ENCODE data around the gene GGNBP2.

GGNBP2 gene

DNA sequence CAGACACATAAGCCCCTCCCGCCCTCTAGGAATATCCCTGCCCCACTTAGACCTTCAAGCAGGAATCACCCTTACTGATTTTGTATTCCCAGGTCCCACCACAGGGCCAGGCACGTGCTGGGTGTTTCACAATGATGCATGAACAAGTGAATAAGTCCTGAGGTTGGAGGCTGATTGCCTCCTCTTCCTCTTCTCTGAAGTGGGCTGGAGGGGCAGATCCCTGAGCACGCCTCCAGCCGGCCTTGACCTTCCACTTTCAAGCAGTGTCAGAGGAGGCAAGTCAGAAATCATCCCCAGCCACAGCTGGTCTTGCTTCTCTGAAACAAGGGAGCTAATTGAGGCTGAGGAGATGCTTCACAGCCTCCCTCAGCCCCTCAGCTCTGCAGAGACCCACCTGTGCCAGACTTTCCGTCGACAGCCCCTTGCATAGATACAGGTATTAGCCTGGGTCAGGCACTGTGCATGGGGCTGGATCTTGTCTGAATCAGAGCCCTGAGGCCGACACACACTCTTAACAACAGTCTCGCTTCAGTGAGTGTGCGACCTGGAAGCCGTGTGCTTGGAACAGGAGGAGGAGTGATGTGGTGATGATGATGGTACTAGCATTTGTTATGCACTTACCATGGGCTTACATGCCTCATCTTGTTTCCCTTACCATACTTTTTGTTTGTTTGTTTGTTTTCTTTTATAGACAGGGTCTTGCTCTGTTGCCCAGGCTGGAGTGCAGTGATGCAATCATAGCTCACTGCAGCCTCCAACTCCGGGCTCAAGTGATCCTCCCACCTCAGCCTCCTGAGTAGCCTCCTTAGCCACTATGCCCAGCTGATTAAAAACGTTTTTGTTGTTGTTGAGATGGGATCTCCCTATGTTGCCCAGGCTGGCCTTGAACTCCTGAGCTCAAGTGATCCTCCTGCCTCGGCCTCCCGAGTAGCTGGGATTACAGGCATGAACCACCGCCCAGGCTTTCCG, 71.6 kb downstream of the GGNBP2 start:
- H3K27ac ChIP-seq (ENCODE audit: insufficient read depth in 1 of 2, low read depth in 1 of 2, low read length in 2 of 2, poor library complexity in 1 of 2, severe bottlenecking in 2 of 2) = no peak overlapping the region
- H3K27me3 ChIP-seq (replicated peaks in 2 of 5; ENCODE audit: control insufficient read depth in 4 of 5, insufficient read depth in 5 of 5, low read length in 4 of 5) = no peaks in the 10 kb centered on the region
- DNase-seq = no peak
- H3K36me3 ChIP-seq (ENCODE audit: control insufficient read depth in 4 of 4, insufficient read depth in 4 of 4, low read length in 3 of 4) = no peaks in the 10 kb centered on the region
- WGBS (ENCODE audit: insufficient coverage) = 96% methylated on average over 10 of the region's 16 CpGs
- ChIA-PET POLR2A (no interaction called here), CTCF (interaction anchor here (1.2 to 1.5 kb wide), 4 partner anchors 12 to 431 kb away, joined by 3 to 5 read pairs (median 4); no protein-coding TSS in a partner anchor)
- H3K4me3 ChIP-seq (ENCODE audit: control insufficient read depth in 1 of 7, extremely low read depth in 1 of 7, insufficient read depth in 4 of 7, low read depth in 2 of 7, low read length in 6 of 7) = no peak overlapping the region
- no peaks in the 10 kb centered on the region for H3K4me1 ChIP-seq (ENCODE audit: control extremely low read depth in 1 of 4, control insufficient read depth in 4 of 4, insufficient read depth in 4 of 4, low read length in 3 of 4)
- H3K9me3 ChIP-seq (ENCODE audit: control extremely low read depth in 1 of 5, control insufficient read depth in 4 of 5, insufficient read depth in 2 of 5, low read depth in 1 of 5, low read length in 4 of 5) = no peaks in the 10 kb centered on the region

DNA sequence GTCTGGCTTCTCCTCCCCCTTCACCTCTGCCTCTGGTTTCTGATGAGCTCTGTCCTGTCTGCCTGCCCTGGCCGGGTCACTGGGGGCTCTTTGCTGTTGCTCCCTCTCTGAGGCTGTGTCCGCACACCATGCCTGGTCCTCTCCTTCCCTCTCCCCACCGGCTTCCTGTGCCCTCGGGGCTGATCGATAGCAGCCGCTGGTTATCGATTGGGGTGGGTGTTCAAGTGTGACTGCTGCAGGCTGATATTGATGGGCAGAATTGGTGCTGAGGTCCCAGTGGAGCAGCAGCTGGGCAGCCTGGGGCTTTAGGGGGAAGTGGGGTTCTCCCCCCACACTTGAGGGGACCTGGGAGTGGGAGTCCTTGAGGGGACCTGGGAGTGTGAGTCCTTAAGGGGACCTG, 73.1 kb downstream of the GGNBP2 start:
- H3K9me3 ChIP-seq (ENCODE audit: control extremely low read depth in 1 of 5, control insufficient read depth in 4 of 5, insufficient read depth in 2 of 5, low read depth in 1 of 5, low read length in 4 of 5) = no peaks in the 10 kb centered on the region
- CTCF ChIA-PET = interaction anchor here (1.4 to 1.5 kb wide), 2 partner anchors 14 to 15 kb away, joined by 4 to 5 read pairs; no protein-coding TSS in a partner anchor
- POLR2A ChIA-PET = no interaction called here
- WGBS (ENCODE audit: insufficient coverage) = 100% methylated on average over 1 of the region's 7 CpGs
- no peaks in the 10 kb centered on the region for H3K36me3 ChIP-seq (ENCODE audit: control insufficient read depth in 4 of 4, insufficient read depth in 4 of 4, low read length in 3 of 4)
- no peaks in the 10 kb centered on the region for H3K4me1 ChIP-seq (ENCODE audit: control extremely low read depth in 1 of 4, control insufficient read depth in 4 of 4, insufficient read depth in 4 of 4, low read length in 3 of 4)
- no peak overlapping the region for H3K4me3 ChIP-seq (ENCODE audit: control insufficient read depth in 1 of 7, extremely low read depth in 1 of 7, insufficient read depth in 4 of 7, low read depth in 2 of 7, low read length in 6 of 7)
- no peaks in the 10 kb centered on the region for H3K27me3 ChIP-seq (replicated peaks in 2 of 5; ENCODE audit: control insufficient read depth in 4 of 5, insufficient read depth in 5 of 5, low read length in 4 of 5)
- no peak overlapping the region for H3K27ac ChIP-seq (ENCODE audit: insufficient read depth in 1 of 2, low read depth in 1 of 2, low read length in 2 of 2, poor library complexity in 1 of 2, severe bottlenecking in 2 of 2)
- no peak for DNase-seq

DNA sequence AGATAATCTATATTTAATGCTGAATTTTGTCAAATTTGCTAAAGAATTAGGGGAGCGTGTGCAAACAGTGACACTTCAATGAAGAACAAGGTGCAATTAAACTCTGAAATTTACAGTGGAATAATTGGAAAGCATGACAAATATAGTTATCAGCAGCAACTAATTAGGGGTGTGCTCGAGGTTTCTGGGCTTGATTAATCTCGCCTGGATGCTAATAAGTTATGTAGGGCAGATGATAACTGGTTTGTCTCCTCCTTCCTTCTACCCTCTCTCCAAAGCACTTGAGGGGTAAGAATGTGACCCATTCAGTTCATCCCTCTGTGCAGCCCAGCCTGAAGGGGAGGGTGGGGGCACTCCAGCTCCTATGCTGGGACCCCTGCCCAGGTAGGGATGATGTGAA, 78.6 kb downstream of the GGNBP2 start:
- no peaks in the 10 kb centered on the region for H3K36me3 ChIP-seq (ENCODE audit: control insufficient read depth in 4 of 4, insufficient read depth in 4 of 4, low read length in 3 of 4)
- ChIA-PET CTCF (interaction anchor here (1.3 to 3.9 kb wide), 2 partner anchors 10 to 21 kb away, joined by 4 to 16 read pairs; partner anchors contain the start of gene MRM1), POLR2A (no interaction called here)
- DNase-seq = no peak
- no peak overlapping the region for H3K4me3 ChIP-seq (ENCODE audit: control insufficient read depth in 1 of 7, extremely low read depth in 1 of 7, insufficient read depth in 4 of 7, low read depth in 2 of 7, low read length in 6 of 7)
- H3K9me3 ChIP-seq (ENCODE audit: control extremely low read depth in 1 of 5, control insufficient read depth in 4 of 5, insufficient read depth in 2 of 5, low read depth in 1 of 5, low read length in 4 of 5) = no peaks in the 10 kb centered on the region
- no peaks in the 10 kb centered on the region for H3K27me3 ChIP-seq (replicated peaks in 2 of 5; ENCODE audit: control insufficient read depth in 4 of 5, insufficient read depth in 5 of 5, low read length in 4 of 5)
- 100% methylated on average over 1 of the region's 3 CpGs for WGBS (ENCODE audit: insufficient coverage)
- no peaks in the 10 kb centered on the region for H3K4me1 ChIP-seq (ENCODE audit: control extremely low read depth in 1 of 4, control insufficient read depth in 4 of 4, insufficient read depth in 4 of 4, low read length in 3 of 4)
- no peak overlapping the region for H3K27ac ChIP-seq (ENCODE audit: insufficient read depth in 1 of 2, low read depth in 1 of 2, low read length in 2 of 2, poor library complexity in 1 of 2, severe bottlenecking in 2 of 2)

DNA sequence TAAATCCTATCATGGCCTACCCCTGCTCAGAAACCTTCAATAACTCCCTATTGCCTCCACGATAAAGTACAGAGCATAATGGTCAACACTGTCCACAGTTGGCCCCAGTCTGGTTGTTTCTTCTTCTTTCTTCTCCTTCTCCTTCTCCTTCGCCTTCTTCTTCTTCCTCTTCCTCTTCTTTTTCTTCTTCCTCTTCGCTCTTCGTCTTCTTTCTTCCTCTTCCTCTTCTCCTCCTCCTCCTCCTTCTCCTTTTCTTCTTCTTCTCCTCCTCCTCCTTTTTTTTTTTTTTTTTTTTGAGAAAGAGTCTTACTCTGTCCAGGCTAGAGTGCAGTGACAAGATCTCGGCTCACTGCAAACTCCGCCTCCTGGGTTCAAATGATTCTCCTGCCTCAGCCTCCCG, 80.5 kb downstream of the GGNBP2 start:
- POLR2A ChIA-PET = no interaction called here
- DNase-seq = no peak
- Histone ChIP-seq H3K36me3 (ENCODE audit: control insufficient read depth in 4 of 4, insufficient read depth in 4 of 4, low read length in 3 of 4) (no peaks in the 10 kb centered on the region), H3K4me3 (ENCODE audit: control insufficient read depth in 1 of 7, extremely low read depth in 1 of 7, insufficient read depth in 4 of 7, low read depth in 2 of 7, low read length in 6 of 7) (no peak overlapping the region), H3K27ac (ENCODE audit: insufficient read depth in 1 of 2, low read depth in 1 of 2, low read length in 2 of 2, poor library complexity in 1 of 2, severe bottlenecking in 2 of 2) (no peak overlapping the region), H3K27me3 (replicated peaks in 2 of 5; ENCODE audit: control insufficient read depth in 4 of 5, insufficient read depth in 5 of 5, low read length in 4 of 5) (no peaks in the 10 kb centered on the region), H3K4me1 (ENCODE audit: control extremely low read depth in 1 of 4, control insufficient read depth in 4 of 4, insufficient read depth in 4 of 4, low read length in 3 of 4) (no peaks in the 10 kb centered on the region), H3K9me3 (ENCODE audit: control extremely low read depth in 1 of 5, control insufficient read depth in 4 of 5, insufficient read depth in 2 of 5, low read depth in 1 of 5, low read length in 4 of 5) (no peaks in the 10 kb centered on the region)
- CTCF ChIA-PET = interaction anchor here (0.6 to 3.9 kb wide), 6 partner anchors 14 to 622 kb away, joined by 3 to 16 read pairs (median 3); partner anchors contain the start of gene MRM1
- WGBS (ENCODE audit: insufficient coverage) = 92% methylated on average over 7 of the region's 7 CpGs

DNA sequence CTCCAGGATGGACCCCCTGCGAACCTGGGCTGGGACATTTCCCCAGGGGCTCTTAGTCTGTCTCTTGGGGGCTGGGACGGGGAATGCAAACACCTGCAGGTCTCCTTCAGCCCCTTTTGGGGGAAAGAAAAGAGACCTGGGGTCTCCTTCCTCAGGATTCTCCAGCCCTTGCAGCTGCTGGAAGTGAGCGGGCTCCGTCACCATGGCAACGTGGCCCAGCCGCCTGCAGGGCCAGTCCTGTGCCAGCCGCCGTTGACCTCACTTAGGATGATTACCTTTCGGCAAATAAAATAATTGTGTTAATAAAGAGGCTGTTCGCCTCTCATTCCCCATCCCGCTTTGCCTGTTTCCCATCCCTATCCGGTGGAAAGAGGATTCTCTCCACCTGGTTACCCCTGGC, 82.4 kb downstream of the GGNBP2 start:
- Histone ChIP-seq H3K4me1 (ENCODE audit: control extremely low read depth in 1 of 4, control insufficient read depth in 4 of 4, insufficient read depth in 4 of 4, low read length in 3 of 4) (no peaks in the 10 kb centered on the region), H3K9me3 (ENCODE audit: control extremely low read depth in 1 of 5, control insufficient read depth in 4 of 5, insufficient read depth in 2 of 5, low read depth in 1 of 5, low read length in 4 of 5) (no peaks in the 10 kb centered on the region), H3K4me3 (ENCODE audit: control insufficient read depth in 1 of 7, extremely low read depth in 1 of 7, insufficient read depth in 4 of 7, low read depth in 2 of 7, low read length in 6 of 7) (no peak overlapping the region), H3K27ac (ENCODE audit: insufficient read depth in 1 of 2, low read depth in 1 of 2, low read length in 2 of 2, poor library complexity in 1 of 2, severe bottlenecking in 2 of 2) (no peak overlapping the region), H3K36me3 (ENCODE audit: control insufficient read depth in 4 of 4, insufficient read depth in 4 of 4, low read length in 3 of 4) (no peaks in the 10 kb centered on the region), H3K27me3 (replicated peaks in 2 of 5; ENCODE audit: control insufficient read depth in 4 of 5, insufficient read depth in 5 of 5, low read length in 4 of 5) (peaks cover 0 to 3% (median 0%) of the 10 kb centered on the region in 5 experiments)
- ChIA-PET POLR2A (no interaction called here), CTCF (interaction anchor here (1.1 to 3.9 kb wide), 6 partner anchors 12 to 613 kb away, joined by 3 to 16 read pairs (median 8); partner anchors contain the start of gene MRM1)
- WGBS (ENCODE audit: insufficient coverage) = 96% methylated on average over 5 of the region's 12 CpGs
- DNase-seq = no peak

DNA sequence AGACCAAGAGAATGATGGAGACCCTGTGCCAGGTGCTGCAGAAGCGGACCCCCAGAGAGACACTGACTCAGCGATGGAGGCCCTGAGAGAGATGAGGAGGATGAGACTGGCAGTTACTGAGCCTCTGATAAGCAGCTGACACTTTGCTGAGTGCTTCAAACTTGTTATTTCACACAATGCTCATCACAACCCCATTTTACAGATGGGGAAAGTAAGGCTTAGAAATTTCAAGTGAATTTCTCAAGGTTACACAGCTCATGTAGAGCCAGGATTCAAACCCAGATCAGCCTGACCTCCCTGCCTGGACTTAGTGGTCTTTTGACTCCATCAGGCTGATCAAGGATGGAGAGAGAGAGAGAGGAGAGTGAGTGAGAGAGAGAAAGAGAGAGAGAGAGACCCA, 83.9 kb downstream of the GGNBP2 start:
- ChIA-PET CTCF (interaction anchor here (0.7 to 3.7 kb wide), 13 partner anchors 8 to 612 kb away, joined by 3 to 15 read pairs (median 4); partner anchors contain the start of gene MRM1), POLR2A (no interaction called here)
- Histone ChIP-seq H3K27me3 (replicated peaks in 2 of 5; ENCODE audit: control insufficient read depth in 4 of 5, insufficient read depth in 5 of 5, low read length in 4 of 5) (peaks cover 0 to 9% (median 8%) of the 10 kb centered on the region in 5 experiments), H3K4me3 (ENCODE audit: control insufficient read depth in 1 of 7, extremely low read depth in 1 of 7, insufficient read depth in 4 of 7, low read depth in 2 of 7, low read length in 6 of 7) (no peak overlapping the region), H3K4me1 (ENCODE audit: control extremely low read depth in 1 of 4, control insufficient read depth in 4 of 4, insufficient read depth in 4 of 4, low read length in 3 of 4) (no peaks in the 10 kb centered on the region), H3K36me3 (ENCODE audit: control insufficient read depth in 4 of 4, insufficient read depth in 4 of 4, low read length in 3 of 4) (no peaks in the 10 kb centered on the region), H3K9me3 (ENCODE audit: control extremely low read depth in 1 of 5, control insufficient read depth in 4 of 5, insufficient read depth in 2 of 5, low read depth in 1 of 5, low read length in 4 of 5) (no peaks in the 10 kb centered on the region), H3K27ac (ENCODE audit: insufficient read depth in 1 of 2, low read depth in 1 of 2, low read length in 2 of 2, poor library complexity in 1 of 2, severe bottlenecking in 2 of 2) (no peak overlapping the region)
- DNase-seq = no peak
- WGBS (ENCODE audit: insufficient coverage) = 93% methylated on average over 2 of the region's 2 CpGs
